ENCODE measurements around the gene PATJ.

Gene PATJ

GRCh38 chr1:62024690-62025089 lies 282.4 kb downstream of the PATJ start:
- DNase-seq (ENCODE audit: low spot score), result no peak
- TF ChIP-seq CTCF (IDR thresholded peaks at IDR 0.05; ENCODE audit: extremely low read depth, missing control alignments), result no peak

GRCh38 chr1:62025154-62025553 lies 282.9 kb downstream of the PATJ start:
- TF ChIP-seq CTCF (IDR thresholded peaks at IDR 0.05; ENCODE audit: extremely low read depth, missing control alignments), result no peak
- no peak for DNase-seq (ENCODE audit: low spot score)

GRCh38 chr1:62025892-62026291 lies 283.6 kb downstream of the PATJ start:
- DNase-seq (ENCODE audit: low spot score), result no peak
- TF ChIP-seq CTCF (IDR thresholded peaks at IDR 0.05; ENCODE audit: extremely low read depth, missing control alignments), result no peak

- DNase-seq (ENCODE audit: low spot score), result no peak
- no peak for TF ChIP-seq CTCF (IDR thresholded peaks at IDR 0.05; ENCODE audit: extremely low read depth, missing control alignments)
Measured at GRCh38 chr1:62029704-62030103, 287.4 kb downstream of the PATJ start.

- no peak for DNase-seq (ENCODE audit: low spot score)
- TF ChIP-seq CTCF (IDR thresholded peaks at IDR 0.05; ENCODE audit: extremely low read depth, missing control alignments), result no peak
Measured at GRCh38 chr1:62034790-62035189, 292.5 kb downstream of the PATJ start.

- DNase-seq (ENCODE audit: low spot score), result no peak
- TF ChIP-seq CTCF (IDR thresholded peaks at IDR 0.05; ENCODE audit: extremely low read depth, missing control alignments), result no peak
Measured at GRCh38 chr1:62037274-62037673, 295.0 kb downstream of the PATJ start.

- DNase-seq (ENCODE audit: low spot score), result no peak
- TF ChIP-seq CTCF (IDR thresholded peaks at IDR 0.05; ENCODE audit: extremely low read depth, missing control alignments), result no peak
Measured at GRCh38 chr1:62038594-62039284, 296.5 kb downstream of the PATJ start.

Data from GM20000 (cell line).